ENCODE results near the gene CCR7. TPM values are rescaled to one million over a fixed set of nuclear protein-coding genes. Genes with fewer than 3 reads are reported as not detected.

The CCR7 gene
- total RNA-seq, 1 donor from 2014 or later = not detected

DNA sequence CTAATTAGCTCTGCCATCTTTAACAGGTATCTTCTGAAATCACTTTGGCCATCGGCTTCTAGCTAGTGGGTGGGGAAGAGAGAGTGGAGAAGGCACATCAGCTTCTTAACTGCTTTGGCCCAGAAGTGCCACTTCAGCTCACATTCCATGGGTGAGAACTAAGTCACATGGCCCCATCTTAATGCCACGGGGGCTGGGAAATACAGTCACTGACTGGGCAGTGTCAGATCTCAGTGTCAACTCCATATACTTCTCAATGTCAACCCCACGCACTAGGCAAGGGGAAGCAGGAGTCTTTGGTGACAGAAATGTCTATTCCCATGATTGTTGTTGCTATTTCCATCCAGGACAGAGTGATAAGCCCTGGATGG, 29.4 kb downstream of the CCR7 start:
- DNase-seq (ENCODE audit: low read depth) = no peak

DNA sequence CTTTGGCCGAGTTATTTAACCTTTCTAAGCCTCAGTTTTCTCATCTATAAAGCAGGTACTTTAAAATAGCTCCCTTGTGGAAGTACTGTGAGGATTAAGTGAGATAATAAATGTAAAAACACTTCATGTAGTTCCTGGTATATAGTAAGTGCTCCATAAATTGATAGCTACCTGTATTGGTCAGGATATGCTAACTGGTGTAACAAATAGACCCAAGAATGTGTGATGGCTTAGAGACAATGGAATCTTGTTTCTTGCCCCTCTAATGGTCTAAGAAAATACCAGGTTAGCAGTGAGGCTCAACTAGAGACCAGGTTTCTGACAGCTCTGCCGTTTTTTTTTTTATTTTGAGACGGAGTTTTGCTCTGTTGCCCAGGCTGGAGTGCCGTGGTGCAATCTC, 29.8 kb downstream of the CCR7 start:
- DNase-seq (ENCODE audit: low read depth) = no peak

DNA sequence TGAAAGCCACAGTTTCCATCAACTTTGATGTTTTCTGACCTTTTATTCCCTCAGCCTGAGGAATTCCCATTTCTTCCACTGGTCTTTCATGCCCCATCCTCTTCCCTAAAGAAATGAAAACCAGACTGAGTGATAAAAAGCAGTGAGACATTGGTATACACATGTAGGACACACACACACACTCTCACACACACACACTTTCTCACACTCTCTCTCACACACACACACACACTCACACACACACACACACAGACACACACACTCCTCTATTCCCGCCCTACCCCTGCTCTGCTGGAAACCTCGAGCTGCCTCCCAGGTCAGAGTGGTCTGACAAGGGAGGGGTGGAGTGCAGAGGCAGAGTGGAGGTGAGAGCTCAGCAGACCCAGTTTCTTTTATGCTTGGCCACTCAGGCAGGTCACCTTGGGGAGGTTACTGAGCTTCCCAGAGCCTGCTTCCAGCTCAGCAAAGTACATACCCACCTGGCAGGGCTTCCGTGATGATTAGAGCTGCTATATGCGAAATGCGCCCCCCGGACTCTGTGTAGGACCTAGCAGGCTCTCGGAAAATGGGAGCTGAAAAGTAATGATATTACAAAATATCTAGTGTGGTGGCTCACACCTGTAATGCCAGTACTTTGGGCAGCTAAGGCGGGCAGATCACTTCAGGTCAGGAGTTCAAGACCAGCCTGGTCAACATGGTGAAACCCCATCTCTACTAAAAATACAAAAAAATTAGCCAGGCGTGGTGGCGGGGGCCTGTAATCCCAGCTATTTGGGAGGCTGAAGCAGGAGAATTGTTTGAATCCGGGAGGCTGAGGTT, 30.7 kb downstream of the CCR7 start:
- no peak for DNase-seq (ENCODE audit: low read depth)

DNA sequence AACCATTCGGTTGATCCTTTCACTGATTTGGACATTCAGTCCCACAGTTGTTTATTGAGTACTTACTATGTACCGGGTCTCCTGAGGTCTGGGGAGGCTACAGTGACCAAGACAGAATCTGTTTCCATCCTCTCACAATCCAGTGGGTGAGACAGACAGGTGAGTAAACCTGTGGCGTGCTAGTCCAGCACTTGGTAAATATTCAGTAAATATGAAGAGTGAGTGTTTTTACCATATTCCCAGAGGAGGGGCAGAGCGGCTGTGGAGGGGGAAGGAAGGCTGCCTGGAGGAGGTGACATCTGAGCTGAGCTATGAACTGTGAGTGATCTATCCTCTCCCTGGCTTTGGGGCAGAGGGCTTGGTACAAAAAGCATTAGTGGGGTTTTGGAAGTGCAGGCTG, 31.4 kb downstream of the CCR7 start:
- DNase-seq (ENCODE audit: low read depth) = no peak

DNA sequence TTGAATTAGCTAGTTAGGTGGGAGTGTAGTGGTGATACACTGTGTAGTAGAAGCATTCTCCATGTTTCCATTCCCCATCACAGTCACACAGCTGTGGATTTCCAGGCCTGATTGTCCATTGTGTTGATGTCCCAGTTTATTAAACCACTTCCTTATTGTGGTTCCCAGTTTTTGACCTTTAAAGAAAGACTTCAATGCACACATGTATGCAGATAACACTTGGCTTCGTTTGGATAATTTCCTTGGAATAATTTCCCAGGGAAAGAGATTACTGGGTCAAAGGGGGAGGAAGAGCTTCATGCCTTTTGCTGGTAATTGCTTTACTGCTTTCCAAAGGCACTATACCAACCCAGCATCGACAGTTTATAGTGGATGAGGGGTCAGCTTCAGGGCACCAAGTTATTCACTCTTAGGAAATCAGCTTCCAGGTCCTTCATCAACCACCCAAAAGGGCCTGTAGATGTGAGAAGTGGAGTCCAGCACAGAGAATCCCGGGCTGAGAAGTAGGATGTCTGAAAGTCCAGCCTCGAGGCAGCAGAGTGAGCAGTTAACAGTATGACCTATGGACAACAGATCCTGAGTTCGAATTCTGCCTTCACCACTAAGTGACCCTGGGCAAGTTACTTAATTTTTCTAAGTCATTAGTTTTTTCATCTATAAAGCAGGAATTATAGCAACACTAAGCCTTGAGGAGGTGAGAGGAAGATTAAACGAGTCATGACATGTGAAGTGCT, 32.6 kb downstream of the CCR7 start:
- DNase-seq (ENCODE audit: low read depth) = peak; percentile 73

DNA sequence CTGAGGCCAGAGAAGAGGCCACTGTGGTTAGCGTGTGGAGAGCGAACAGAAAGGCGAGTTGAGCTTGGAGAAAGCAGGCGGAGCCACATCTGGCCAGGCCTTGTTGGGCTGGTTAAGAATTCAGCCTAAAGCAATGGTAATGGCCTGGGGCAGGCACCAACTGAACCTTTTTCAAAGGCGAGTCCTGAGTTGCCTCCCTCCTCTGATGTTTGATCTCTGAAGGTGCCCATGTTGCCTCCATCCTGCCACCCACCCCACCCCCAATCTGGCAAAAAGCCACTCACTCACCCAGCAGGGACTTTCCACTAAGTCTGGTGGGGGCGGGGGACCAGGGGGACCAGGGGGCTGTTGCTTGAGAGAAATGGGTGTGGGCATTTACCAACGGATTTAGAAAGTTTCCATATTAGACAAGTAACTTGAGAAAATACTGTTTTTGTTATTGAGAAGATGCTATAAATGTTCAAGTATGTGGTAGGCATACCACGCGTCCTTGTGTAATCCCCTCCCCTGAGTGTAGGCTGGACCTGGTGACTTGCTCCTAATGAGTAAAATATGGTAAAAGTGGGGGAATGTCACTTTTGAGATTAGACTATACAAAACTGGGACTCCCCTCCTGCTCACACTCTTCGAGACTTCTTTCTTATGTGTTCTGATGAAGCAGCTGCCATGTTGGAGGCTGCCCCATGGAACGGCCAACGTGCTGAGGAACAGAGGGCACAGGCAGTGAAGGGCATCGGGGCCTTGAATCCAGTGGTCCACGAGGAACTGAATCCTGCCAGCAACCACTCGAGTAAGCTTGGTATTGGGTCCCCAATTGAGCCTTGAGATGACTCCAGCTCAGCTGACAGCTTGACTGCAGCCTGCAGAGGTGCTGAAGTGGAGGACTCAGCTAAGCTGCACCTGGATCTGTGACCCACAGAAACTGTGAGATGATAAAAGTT, 34.0 kb downstream of the CCR7 start:
- DNase-seq (ENCODE audit: low read depth) = no peak

DNA sequence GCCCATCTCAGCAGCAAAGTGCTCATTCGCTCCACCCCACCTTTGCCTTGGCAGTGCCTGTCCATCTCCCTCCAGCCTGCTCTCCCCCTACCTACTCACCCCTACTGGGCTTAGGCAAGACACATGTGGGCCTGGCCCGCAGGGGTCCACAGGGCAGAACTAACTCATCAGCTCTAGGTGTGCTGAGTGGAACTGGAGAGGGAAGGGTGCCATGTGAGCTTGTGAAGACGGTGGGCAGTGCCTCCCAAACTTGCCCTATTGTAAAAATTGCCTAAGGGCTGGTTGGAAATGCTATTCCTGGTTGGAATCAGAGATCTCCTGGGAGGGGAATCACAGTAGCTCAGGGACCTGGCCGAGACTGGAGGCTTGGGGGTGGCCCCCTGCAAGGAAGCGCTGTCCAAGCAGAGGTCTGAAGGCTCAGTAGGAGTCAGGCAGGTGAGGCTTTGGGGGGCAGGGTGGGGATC, 34.7 kb downstream of the CCR7 start:
- DNase-seq (ENCODE audit: low read depth) = no peak

DNA sequence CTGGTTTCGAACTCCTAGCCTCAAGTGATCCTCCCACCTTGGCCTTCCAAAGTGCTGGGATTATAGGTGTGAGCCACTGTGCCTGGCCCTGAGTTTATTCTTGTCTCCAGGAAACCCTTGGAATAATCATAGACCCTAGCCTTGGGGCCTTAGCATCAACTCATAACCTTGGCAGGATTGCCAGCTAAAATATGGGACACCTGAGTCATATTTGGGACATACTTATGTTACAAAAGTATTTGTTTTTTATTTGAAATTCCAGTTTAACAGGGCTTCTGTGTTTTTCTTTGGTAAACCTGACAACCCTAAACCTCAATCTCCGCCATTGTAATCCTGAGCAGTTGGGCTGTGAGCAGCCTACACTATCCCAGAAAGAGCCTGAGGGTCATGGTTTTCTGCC, 35.3 kb downstream of the CCR7 start:
- no peak for DNase-seq (ENCODE audit: low read depth)

DNA sequence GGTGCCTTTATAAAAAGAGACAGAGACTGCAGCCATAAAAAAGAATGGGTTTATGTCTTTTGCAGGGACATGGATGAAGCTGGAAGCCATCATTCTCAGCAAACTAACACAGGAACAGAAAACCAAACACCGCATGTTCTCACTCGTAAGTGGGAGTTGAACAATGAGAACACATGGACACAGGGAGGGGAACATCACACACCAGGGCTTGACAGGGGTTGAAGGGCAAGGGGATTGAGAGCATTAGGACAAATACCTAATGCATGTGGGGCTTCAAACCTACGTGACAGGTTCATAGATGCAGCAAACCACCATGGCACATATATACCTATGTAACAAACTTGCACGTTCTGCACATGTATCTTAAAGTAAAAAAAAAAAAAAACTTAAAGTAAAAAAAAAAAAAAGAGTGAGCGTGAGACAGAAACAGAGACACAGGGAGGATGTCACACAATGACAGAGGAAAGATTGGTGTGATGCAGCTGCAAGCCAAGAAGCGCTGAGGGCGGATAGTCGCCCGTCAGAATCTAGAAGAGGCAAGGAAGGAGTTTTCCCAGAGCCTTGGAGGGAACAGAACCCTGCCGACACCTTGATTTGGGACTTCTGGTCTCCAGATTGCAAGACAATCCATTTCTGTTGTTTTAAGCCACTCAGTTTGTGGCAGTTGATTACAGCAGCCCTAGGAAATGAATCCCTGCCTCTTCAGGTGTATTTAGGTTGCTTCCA, 36.4 kb downstream of the CCR7 start:
- DNase-seq (ENCODE audit: low read depth) = no peak

DNA sequence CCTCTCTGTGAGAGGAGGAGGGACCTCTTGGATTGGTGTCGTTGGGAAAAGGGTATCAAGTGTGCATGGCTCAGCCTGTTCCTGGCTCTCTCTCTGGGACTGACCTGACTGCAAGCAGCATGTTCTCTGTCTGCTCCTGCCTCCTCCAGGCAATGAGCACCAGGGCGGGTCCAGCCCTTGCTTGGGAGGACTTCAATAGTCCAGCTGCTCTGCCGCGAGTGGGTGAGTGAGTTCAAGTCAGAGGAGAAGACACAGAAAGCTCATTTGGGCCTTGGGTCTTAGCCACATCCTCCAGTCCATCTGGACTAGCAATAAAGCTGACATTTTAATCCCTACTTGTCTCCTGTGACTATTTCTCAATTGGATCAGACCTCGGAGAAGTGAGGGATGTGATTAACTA, 38.6 kb downstream of the CCR7 start:
- DNase-seq (ENCODE audit: low read depth) = no peak

DNA sequence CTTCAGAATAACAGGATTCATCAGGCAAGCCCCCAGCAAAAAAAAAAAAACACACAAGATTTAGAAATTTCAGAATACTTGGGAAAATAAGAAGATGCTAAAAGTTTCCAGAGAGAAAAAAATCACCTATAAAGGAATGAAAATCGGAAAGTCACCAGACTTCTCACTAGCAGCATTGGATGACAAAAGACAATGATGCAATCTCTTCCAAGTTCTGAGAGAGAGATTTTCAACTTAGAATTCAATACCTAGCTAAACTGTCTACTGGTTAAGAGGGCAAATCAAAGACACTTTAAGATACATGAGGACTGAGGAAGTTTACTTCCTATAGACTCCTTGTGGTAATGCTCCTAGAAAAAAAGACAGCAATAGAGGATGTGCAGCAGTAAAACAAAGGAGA, 40.0 kb downstream of the CCR7 start:
- no peak for DNase-seq (ENCODE audit: low read depth)

DNA sequence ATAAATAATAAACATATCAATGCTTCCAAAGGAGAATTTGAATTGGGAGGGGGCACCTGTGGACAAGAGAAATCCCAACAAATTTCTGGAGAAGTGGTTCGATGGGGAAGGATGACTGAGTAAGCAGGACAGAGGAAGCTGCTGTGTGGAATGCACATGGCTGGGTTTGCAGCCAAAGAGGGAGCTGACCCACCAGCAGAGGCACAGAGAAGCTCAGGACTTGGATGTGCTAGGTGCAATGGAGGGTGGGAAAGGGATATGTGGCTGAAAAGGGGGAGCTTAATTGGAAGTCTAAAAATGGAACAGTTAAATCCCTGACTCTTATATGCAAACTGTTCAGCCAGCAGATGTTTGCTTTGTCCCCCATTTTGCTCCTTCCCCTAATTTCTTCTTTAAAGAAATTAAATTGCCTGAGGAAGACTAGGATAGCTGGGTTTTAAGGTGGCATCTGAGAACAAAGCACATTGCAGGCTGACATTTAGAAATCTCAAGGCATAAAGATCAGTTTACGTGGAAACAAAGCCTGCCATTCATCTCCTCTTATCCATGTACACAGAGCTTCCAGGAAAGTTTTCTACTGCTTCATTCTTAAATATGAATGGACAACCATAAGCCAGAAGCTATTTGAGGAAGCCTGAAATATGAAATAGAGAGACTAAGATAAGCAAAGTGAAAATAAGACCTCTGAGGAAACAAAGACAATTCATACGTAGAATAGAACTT, 40.9 kb downstream of the CCR7 start:
- no peak for DNase-seq (ENCODE audit: low read depth)

DNA sequence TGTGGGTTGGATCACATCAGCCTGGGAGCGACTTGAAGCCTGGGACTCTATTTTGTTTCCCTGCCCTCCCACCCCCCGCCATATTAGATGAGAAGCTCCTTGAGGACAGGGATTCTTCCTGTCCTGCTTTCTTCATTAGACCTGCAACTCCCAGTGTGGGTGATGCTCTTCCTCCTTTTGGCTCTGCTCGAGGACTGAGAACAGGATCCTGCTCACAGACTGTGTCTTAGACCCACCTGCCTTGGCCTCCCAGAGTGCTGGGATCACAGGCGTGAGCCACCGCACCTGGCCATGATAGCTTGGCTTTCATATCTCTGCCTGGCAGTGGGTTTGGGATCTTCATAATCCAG, 42.3 kb downstream of the CCR7 start:
- DNase-seq (ENCODE audit: low read depth) = no peak

DNA sequence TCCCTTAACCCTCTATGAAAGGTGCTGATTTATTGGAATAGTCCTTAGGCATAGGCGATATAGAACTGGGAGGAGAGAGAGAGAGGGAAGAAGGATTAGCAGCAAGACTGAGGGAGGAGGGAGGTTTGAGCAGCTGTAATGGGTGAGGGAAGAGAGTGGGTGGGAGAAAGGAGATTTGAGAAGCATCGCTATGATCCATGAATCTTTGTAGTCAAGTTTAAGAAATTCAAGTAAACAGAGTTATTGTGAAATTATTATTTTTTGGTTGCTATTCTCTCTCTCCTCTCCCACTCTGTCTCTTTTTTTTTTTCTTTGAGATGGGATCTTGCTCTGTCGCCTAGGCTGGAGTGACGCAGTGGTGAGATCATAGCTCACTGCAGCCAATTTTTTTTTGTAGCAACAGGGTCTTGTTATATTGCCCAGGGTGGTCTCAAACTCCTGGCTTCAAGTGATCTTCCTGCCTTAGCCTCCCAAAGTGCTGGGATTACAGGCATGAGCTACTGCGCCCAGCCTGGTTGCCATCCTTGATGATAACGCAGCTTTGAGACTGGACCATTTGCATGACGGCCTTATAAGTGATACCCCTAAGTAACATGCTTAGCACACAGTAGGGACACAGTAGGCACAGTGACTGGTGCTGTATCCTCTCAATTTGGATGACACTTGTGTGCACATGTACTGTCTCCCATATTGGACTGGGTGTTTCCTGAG, 42.9 kb downstream of the CCR7 start:
- DNase-seq (ENCODE audit: low read depth) = no peak

DNA sequence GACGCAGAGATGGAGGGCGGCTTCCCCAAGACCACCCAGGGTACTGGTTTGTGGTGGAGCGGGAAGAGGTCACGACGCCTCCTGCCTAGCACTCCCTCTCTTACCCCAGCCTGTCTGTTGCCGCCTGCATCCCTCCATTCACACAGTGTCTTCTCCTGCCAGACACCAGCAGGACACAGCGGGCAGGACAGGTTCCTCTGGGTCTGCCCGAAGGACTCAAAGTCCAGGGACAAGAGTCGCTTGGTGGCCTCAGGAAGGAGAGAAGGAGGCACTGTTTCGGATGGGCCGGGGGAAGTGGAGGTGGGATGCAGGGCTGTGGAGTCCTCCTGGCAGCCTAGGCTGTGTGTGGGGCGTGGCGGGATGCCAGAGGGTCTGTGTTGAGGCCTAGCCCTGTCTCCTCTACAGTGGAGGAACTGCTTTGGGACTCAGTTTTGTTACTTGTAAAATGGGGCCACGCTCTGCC, 44.2 kb downstream of the CCR7 start:
- no peak for DNase-seq (ENCODE audit: low read depth)

DNA sequence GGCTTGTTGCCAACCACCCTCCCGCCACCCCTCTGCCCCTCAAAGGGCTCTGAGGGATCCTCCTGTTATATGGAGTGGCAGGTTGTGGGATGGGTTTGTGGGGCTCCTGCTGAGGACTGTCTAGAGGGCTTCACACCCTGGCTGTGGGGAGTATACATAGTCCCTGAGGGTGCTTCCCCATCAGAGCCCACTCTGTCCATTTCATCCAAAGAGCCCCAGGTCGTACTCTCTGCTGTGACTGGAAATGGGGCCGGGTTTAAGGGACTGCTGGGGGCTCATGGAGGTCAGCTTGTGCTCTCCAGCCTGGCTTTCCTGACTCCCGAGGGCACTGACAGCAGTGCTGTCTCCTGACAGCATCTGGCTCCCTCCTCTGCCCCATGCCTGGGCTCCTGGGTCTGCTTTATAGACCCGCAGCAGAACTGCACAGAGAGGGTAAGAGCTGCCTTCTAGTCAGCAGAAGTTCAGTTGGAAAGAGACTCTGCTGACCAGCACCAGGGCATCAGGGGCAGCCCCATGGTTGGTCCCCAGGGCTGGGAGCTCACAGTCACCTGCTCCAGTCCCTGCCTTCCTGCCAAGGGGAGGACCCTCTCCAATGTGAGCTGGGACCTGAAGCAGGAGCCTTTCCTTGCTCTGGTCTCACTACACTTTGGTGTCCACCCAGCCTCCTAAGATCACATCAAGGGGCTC, 46.0 kb downstream of the CCR7 start:
- DNase-seq (ENCODE audit: low read depth) = no peak

DNA sequence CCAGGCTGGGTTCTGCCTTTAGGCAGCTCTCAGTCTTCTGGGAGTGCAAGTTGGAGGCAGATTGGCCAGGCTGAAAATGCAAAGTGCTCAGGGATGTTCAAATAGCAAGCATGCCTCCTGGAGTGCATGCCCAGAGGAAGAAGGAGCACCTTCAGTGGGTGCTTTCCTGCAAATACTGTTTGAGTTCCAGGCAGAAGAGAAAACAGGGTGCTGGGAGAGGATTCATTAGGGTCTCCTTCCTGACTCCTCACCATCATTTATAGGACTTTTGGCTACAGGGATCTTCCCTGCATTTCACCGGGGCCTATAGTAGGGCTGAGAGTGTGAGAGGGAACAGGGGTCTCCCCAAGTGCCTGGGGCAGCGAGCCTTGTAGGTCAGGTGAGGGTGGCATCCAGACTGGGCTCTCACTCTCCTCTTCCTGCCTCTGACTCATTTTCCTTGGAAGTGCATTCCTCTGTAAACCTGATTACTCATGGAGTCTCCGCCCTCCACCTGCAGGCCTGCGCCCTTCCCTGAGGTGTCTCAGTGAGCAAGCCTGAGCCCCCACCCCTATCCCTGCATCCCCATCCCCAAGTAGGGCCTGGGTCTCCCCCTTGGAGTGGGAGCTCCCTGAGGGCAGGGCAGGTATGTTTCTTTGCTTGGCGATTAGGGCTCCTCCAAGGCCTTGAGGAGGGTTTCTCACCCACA, 46.7 kb downstream of the CCR7 start:
- peak; percentile 91 for DNase-seq (ENCODE audit: low read depth)

DNA sequence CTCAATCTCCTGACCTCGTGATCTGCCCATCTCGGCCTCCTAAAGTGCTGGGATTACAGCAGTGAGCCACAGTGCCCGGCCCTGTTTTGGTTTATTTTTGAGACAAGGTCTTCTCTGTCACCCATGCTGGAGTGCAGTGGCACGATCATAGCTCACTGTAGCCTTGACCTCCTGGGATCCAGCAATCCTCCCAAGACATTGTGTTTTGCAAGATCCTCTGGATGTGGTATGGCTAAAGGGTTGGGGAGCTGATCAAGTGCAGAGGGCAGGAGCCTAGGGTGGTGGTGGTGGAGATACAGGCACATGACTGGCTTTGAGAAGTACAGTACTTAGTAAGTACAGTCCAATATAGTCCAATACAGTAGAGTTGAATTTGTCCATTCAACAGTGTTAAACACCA, 47.3 kb downstream of the CCR7 start:
- no peak for DNase-seq (ENCODE audit: low read depth)

DNA sequence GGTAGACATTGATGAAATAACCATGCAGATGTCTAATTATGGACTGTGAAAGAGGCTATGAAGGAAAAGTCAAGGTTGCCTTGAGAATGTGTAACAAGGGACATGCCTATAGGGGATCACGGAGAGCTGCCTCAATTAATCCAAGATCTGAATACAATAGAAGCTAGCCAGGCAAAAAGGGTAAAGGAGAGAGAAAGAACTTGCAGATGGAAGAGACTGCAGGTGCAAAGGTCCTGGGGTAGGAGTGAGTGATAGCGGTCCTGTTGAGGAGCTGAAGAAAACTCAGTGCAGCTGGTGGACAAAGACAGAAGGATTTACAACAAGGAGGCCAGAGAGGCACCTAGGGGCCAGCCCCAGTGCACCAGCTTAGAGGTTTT, 48.0 kb downstream of the CCR7 start:
- DNase-seq (ENCODE audit: low read depth) = no peak
